ENCODE data around the gene DELE1. TPM values are rescaled to one million over a fixed set of nuclear protein-coding genes. Genes with fewer than 3 reads are reported as not detected.
A peak's percentile ranks its signal among the peaks of the same experiment; 100 is the strongest.

Gene DELE1
- total and polyA plus RNA-seq, 2 donors (not counting 3 experiments of a cell fraction or from before 2014, with no cell fraction given) = 105 to 121 TPM

- peaks cover 50% of the 10 kb centered on the region for H3K4me1 ChIP-seq (ENCODE audit: control insufficient read depth, extremely low read depth, insufficient read depth, low read length)
- intact Hi-C loops (cut with micrococcal nuclease) (no loop called here), dilution Hi-C loops (cut with MboI; ENCODE audit: extremely low pct_ligation_motif_present, low sequenced_read_pairs) (no loop called here)
- H3K9me1 ChIP-seq (replicated peaks; ENCODE audit: control insufficient read depth, extremely low read depth, insufficient read depth, low read length) = no peaks in the 10 kb centered on the region
- peak; percentile 82 for FAIRE-seq
- POLR2A ChIA-PET = interaction anchor here (0.9 kb wide), 1 partner anchor 10 kb away, joined by 4 read pairs; the partner anchor contains the start of gene PCDH12
- no peak overlapping the region for H3K27ac ChIP-seq (ENCODE audit: insufficient read depth, low read depth, low read length)
- H3K36me3 ChIP-seq (ENCODE audit: control insufficient read depth in 2 of 2, extremely low read depth in 1 of 2, insufficient read depth in 2 of 2, low read length in 2 of 2) = no peaks in the 10 kb centered on the region
- no peak for TF ChIP-seq FOS (IDR thresholded peaks at IDR 0.05; ENCODE audit: borderline replicate concordance, insufficient read depth, low read length)
- TF ChIP-seq POLR2AphosphoS5 (IDR thresholded peaks at IDR 0.05; ENCODE audit: insufficient read depth, low read depth, low read length) = no peak
- TF ChIP-seq POLR2A (IDR thresholded peaks at IDR 0.05; ENCODE audit: low read depth, low read length) = no peak
- no peak for TF ChIP-seq EZH2 (IDR thresholded peaks at IDR 0.05; ENCODE audit: borderline replicate concordance, low read depth, low read length, severe bottlenecking)
- TF ChIP-seq GATA2 (IDR thresholded peaks at IDR 0.05; ENCODE audit: insufficient read depth, insufficient read length, low read depth, low read length) = no peak
- TF ChIP-seq MYC (IDR thresholded peaks at IDR 0.05; ENCODE audit: low read depth, low read length) = no peak
- TF ChIP-seq MAX (IDR thresholded peaks at IDR 0.05; ENCODE audit: insufficient read depth, insufficient read length) = no peak
- no peak for TF ChIP-seq CTCF (IDR thresholded peaks at IDR 0.05; ENCODE audit: extremely low read depth in 1 of 2, insufficient read depth in 1 of 2, low read depth in 1 of 2, low read length in 2 of 2)
- no peak for TF ChIP-seq JUN (IDR thresholded peaks at IDR 0.05; ENCODE audit: borderline replicate concordance, insufficient read depth, insufficient read length, low read depth)
- no peak overlapping the region for H3K9ac ChIP-seq (replicated peaks; ENCODE audit: extremely low read depth, insufficient read depth, low read length)
- no peak for DNase-seq (ENCODE audit: low read depth, low spot score)
- H2AFZ ChIP-seq (ENCODE audit: low read depth, low read length) = peak overlapping the region; percentile 15
- no peak overlapping the region for H3K4me3 ChIP-seq (replicated peaks in 1 of 3; ENCODE audit: insufficient read depth in 1 of 3, low read depth in 1 of 3, low read length in 3 of 3)
- no peaks in the 10 kb centered on the region for H3K27me3 ChIP-seq (ENCODE audit: control insufficient read depth in 2 of 2, insufficient read depth in 2 of 2, low read length in 2 of 2)
- no peak overlapping the region for H3K4me2 ChIP-seq (ENCODE audit: insufficient read depth, low read length)
- no peaks in the 10 kb centered on the region for H4K20me1 ChIP-seq (replicated peaks; ENCODE audit: control insufficient read depth, extremely low read depth, insufficient read depth, low read length)
- CTCF ChIA-PET = interaction anchor here (0.7 to 10.9 kb wide), 5 partner anchors 10 to 255 kb away, joined by 3 to 244 read pairs (median 4); partner anchors contain the start of gene PCDH12
- H3K79me2 ChIP-seq (ENCODE audit: control insufficient read depth, insufficient read depth, low read length) = no peaks in the 10 kb centered on the region
- no peaks in the 10 kb centered on the region for H3K9me3 ChIP-seq (replicated peaks; ENCODE audit: control insufficient read depth, insufficient read depth, low read length)
- no TSS peak for BruUV-seq (replicated peaks)
Measured at GRCh38 chr5:141947316-141947715, 23.6 kb downstream of the DELE1 start.

Data from endothelial cell of umbilical vein (primary cell).